Stimulated activated CD4-positive, alpha-beta T cell treated with anti-CD3 and anti-CD28 coated beads, TNF-alpha, amount 100 ng/mL, for 48 hours (primary cell): ENCODE results near the gene PREP.

ENCODE experiments used
- DNase-seq, 3 donors: peaks; one replicate each; pipeline ENCODE4 v3.0.0-alpha.2; 2020; ENCODE audit warnings: low read depth in 3 of 3

PREP gene

GRCh38 chr6:105310371-105310770 lies 92.5 kb downstream of the PREP start:
- no peak for DNase-seq

- DNase-seq, result no peak
These were observed 94.0 kb downstream of the PREP start for GRCh38 chr6:105308840-105309239.

DNA sequence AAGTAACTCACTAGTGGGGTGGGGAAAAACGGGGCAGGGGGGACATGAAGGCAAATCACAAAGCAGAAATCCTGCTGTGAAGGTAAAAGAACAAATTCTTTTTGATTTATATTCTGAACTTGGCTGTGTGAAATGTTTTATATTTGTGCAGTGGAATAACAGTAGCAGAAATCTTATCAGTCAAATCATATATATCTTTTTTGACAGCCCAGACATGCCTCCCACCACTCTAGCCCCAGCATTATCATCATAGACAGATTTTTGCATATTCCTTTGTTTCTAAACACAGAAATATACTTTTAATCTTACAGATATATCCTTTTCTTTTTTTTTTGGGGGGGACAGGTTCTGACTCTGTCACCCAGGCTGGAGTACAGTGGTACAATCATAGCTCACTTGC lies 97.4 kb downstream of the PREP start:
- no peak for DNase-seq

GRCh38 chr6:105304825-105305224 lies 98.1 kb downstream of the PREP start:
- no peak for DNase-seq

- no peak for DNase-seq
These were observed 98.5 kb downstream of the PREP start for GRCh38 chr6:105304366-105304765.

DNA sequence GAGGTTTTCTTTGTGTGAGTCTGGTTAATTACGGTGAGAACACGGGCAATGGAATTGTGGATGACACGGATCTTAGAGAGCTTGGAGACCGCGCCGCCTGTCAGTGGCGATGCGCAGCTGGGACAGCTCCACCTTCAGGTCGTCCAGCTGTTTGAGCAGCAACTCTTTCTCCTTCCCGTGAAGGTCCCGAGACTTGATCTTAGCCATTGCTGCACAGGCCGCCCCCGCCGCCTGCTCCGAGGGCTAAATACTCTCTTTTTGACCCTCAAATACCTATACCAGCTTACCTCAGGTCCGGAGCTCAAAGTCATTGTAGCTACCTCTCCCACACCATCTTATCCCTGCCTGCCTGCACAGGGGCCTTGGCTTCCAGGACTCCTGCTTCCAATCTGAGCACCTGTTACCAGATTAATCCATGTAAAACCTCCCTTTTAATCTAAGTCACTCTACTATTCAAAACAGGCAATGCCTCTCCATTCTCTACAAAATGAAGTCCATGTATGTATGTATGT lies 100.2 kb downstream of the PREP start:
- DNase-seq, result no peak

DNA sequence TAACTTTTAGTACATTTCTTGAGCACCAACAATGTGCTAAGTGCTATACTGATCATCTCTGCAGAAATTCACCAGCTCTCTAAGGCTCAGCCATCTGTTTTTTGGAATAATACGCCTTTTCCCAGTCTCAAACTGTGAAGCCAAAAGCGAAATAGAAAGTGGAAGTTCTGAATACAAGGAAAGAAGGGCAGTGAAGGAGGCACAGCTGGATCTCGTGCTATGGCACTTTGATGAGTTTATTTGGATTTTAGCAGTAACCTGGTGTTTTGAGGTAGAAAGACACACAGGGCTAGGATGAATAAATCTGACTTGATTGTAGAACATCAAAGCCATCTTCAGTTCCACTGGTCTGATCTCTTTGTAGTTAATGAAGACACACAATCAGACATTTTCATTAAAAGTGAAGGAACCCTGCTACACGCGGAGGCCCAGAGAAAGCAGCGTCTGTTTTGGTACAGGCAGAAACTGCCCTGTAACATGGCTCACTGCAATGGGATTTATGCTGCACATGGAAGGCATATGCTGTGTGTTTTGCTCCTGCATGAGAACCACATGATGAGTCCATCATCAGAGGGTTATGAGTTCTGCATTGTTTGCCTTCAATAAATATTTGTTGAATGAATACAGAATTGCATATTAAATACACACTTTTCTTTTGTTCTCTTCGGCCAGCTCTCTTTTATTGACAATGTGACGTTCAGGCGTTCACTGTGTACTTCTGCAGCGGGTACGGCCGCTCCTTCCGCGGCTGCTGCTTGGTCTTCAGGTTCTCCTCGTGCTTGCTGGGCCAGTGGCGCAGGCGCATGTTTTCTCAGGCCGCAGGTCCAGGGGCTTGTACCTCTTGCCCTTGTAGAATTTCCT lies 100.9 kb downstream of the PREP start:
- DNase-seq, result no peak

- no peak for DNase-seq
These were observed 101.8 kb downstream of the PREP start for GRCh38 chr6:105301072-105301503.

DNA sequence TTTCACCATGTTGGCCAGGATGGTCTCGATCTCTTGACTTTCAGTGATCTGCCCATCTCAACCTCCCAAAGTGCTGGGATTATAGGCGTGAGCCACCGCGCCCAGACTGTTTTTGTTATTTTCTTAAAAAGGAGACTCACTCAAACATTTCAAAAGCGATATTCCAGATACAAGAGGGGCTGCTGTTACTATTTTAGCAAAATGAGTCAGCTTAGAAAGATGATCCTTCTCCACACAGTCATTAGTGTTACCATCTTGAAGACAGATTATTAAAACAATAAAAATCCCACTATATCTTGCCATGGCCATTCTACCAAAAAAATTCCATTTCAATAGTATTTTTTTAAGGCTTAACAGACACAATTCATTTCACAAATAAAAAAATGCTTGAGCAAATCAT lies 102.8 kb downstream of the PREP start:
- no peak for DNase-seq

DNA sequence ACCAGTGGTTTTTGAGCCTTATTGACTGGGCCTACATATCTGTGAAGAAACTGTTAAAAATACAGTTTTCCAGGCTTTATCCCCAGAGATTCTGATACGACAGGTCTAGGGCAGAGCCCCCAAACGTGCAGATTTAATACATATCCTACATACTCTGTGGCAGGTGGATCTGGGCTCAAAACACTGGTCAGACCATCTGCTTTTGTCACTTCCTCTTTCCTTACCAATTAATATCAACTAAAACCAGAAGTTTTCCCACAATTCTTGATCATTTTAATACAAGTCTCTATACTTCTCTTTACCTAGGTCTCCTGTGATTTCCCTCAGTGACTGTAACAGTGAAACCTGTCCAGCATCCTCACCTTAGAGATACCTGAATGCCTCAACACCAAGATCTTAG lies 108.8 kb downstream of the PREP start:
- DNase-seq, result no peak

DNA sequence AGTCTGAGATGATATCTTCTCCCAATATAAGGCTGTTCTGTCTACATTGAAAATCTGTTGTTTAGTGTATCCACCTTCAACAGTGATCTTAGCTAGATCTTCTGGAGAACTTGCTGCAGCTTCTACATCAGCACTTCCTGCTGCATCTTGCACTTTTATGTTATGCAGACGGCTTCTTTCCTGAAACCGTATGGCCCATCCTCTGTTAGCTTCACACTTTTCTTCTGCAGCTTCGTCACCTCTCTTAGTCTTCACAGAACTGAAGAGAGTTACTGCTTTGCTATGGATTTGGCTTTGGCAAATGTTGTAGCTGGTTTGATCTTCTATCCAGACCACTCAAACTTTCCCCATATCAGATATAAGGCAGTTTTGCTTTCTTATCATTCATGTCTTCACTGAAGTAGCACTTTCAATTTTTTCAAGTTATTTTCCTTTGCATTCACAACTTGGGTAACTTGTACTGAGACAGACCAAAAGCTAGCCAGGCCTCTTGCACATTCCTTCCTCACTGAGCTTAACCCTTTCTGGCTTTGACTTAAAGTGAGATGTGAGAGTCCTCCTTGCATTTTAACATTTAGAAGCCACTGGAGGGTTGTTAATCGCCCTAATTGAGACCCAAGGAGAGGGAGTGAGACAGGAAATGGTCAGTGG lies 110.1 kb downstream of the PREP start:
- no peak for DNase-seq

GRCh38 chr6:105291525-105291924 lies 111.4 kb downstream of the PREP start:
- DNase-seq, result no peak

DNA sequence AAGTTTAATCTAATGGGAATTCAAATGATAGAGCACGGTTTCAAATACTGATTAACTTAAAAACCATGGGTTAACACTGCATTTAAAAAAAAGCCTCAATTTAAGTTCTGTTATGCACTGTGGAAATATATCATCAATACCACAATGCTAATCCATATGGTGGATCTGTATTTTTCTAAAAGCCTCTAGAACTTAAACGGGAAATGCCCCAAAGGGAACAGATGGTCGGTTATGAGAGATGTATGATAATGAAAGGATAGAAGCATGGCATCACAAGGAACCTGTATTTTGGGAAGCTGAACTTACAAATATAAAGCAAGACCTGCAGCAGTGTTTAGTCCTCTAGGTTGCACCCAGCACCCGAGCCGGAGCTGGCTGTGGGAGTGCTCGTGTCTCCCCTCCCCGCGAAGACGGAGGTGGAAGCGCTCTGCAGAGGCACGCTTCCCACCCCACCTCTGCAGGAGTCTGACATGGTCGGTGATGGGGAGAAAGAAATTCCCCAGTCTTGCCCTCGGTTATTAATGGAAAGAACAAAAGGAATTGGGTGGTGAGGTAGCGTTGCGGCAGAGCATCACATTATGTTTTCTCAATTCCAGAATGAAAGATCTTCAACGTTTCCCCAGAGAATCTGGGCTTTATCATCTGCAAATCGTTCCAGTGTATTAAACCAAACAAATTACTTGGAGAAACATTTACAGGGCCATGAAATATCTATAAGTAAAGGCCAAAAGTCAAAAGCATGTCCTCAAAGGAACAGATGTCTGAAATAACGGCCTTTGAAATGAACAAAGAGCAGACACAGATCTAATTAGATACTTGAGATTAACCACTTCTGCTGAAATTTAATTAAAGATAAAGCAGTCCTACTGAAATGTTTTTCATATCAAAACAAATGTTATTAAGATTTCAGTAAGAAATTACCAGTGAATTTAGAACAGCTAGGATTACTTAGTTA lies 120.0 kb downstream of the PREP start:
- no peak for DNase-seq

DNA sequence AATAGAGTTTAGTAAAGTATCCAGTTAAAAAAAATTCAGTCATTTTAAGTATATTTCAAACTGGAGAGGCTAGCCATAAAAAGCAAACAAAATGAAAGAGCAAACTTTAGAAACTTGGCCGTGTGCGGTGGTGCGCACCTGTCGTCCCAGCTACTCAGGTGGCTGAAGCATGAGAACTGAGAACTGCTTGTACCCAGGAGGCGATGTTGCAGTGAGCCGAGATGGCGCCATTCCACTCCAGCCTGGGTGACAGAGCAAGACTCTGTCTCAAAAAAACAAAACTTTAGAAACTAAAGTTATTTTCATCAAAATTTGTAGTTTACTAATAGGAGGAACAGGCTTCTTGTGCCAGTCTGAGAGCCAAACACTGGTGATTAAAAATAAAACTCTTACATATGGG lies 122.8 kb downstream of the PREP start:
- no peak for DNase-seq

DNA sequence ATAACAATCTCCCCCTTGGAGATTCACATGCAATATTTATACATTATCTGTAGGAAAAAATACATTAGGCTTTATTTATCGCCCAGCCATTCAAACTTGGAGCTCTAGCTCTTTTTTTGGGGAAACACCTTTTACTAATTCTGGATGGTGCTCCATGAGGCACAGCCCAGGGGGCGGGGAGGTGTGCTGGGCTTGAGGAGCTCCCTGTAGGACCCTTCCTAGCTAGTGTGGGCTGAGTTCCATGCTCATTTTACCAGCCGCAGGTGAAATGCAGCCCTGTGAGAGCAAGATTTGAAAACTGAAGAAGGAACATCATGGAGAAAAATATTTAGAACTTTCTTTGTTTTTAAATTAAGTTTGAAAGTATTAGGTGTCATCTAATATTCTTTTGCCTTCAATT lies 123.4 kb downstream of the PREP start:
- no peak for DNase-seq

DNA sequence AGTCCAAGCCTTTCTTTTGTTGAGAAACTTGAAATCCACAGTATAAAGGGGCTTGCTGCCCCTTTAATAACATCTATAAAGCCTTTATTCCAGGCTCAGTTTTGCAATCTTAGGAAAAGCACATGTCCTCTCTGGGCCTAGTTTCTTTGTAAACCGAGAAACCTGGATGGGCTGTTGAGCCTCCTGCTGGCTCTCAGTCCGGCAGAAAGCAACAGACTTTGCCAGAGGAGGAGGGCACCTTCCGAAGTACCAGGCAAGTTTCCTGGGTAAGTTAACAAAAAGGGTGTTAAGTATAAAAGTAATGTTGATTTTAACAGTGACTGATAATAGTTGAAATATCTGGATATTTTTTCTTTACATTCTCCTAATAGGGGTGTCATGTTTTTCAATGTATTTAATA lies 124.1 kb downstream of the PREP start:
- DNase-seq, result no peak

DNA sequence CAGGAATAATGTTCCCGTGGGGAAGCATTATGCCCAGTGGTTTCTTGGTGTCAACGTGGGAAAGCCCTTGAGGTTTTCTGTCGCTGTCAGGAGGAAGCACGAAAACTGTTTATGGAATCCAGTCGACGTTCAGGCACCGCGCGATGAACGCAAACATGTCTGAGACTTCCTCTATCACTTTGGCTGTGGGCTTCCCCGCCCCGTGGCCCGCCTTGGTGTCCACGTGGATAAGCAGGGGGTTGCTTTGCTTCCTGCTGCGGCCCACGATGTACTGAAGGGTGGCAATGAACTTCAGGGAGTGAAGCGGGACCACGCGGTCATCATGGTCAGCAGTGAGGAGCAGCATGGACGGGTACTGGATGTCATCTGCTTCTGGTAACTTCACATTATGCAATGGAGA lies 124.8 kb downstream of the PREP start:
- no peak for DNase-seq

- DNase-seq, result no peak
These were observed 126.5 kb downstream of the PREP start for GRCh38 chr6:105276374-105276773.

DNA sequence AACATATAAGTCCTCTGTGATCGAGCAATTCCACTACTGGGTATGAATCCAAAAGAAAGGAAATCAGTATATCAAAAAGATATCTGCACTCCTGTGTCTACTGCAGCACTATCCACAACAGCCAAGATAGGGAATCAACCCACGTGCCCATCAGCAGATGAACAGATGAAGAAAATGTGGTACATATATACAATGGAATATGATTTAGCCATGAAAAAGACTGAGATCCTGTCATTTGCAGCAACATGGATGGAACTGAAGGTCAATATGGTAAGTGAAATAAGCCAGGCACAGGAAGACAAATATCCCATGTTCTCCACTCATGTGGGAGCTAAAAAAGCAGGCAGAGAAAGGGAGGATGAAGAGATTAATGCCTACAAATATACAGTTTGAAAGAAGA lies 127.3 kb downstream of the PREP start:
- DNase-seq, result no peak

DNA sequence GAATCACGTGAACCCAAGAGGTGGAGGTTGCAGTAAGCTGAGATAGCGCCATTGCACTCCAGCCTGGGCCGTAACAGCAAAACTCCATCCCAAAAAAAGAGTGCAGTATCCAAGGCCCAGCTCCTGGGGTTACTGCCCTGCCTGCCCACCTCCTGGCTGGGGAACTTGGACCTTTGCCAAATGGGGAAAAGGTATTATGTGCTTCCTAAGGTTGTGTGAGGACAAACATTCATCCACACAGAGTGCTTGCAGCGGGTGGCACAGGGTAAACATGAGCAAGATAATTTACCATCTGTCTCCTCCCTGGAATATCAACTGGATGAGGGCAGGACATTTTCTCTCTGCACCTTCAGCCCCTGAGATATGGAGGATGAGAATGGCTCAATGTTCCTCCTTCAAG lies 128.2 kb downstream of the PREP start:
- no peak for DNase-seq

- no peak for DNase-seq
These were observed 129.3 kb downstream of the PREP start for GRCh38 chr6:105273589-105273988.

- DNase-seq, result no peak
These were observed 130.1 kb downstream of the PREP start for GRCh38 chr6:105272786-105273185.
